Measurements from ENCODE around the gene PBX3. TPM values are rescaled to one million over a fixed set of nuclear protein-coding genes. Genes with fewer than 3 reads are reported as not detected.

The PBX3 gene
- total and polyA plus RNA-seq, 2 of the 13 experiments (the other 11 are each of a cell fraction or from before 2014, with no cell fraction given) = 6.0 to 11.2 TPM

- intact Hi-C loops (cut with micrococcal nuclease; ENCODE audit: unreplicated experiment) = no loop called here
- BruUV-seq (replicated peaks) = no TSS peak
- CTCF ChIA-PET (ENCODE audit: low intra/inter-chr PET ratio, low total read pairs) = no interaction called here
These were observed 172.4 kb downstream of the PBX3 start for GRCh38 chr9:125919565-125919964.

GRCh38 chr9:125920402-125920801, 173.2 kb downstream of the PBX3 start:
- H3K4me3 ChIP-seq (replicated peaks in 1 of 3; ENCODE audit: insufficient read depth in 1 of 3, low read depth in 2 of 3, low read length in 3 of 3) = no peak overlapping the region
- 92% methylated on average over 2 of the region's 2 CpGs for WGBS (ENCODE audit: low lambda C conversion rate)
- no peaks in the 10 kb centered on the region for H3K36me3 ChIP-seq (replicated peaks in 1 of 2; ENCODE audit: control insufficient read depth in 1 of 2, insufficient read depth in 2 of 2, low read length in 2 of 2)
- no peaks in the 10 kb centered on the region for H3K4me1 ChIP-seq (ENCODE audit: insufficient read depth, low read length)
- ATAC-seq (no peak), FAIRE-seq (no peak), DNase-seq (ENCODE audit: low spot score) (no peak)
- H3K9ac ChIP-seq (ENCODE audit: insufficient read depth, low read depth, low read length) = no peak overlapping the region
- H3K9me3 ChIP-seq (ENCODE audit: low read length) = no peaks in the 10 kb centered on the region
- H3K27me3 ChIP-seq (ENCODE audit: control insufficient read depth in 1 of 2, insufficient read depth in 2 of 2, low read length in 2 of 2) = no peaks in the 10 kb centered on the region
- no peaks in the 10 kb centered on the region for H3K79me2 ChIP-seq (ENCODE audit: insufficient read depth, low read length)
- H4K20me1 ChIP-seq (ENCODE audit: insufficient read depth, low read length) = no peaks in the 10 kb centered on the region
- H3K4me2 ChIP-seq (ENCODE audit: low read depth, low read length) = no peak overlapping the region
- no peak overlapping the region for H2AFZ ChIP-seq (ENCODE audit: low read length)
- BruUV-seq (replicated peaks) = no TSS peak
- POLR2A ChIA-PET = no interaction called here
- in situ Hi-C loops (cut with HindIII; ENCODE audit: extremely low pct_ligation_motif_present, low pct_unique_long_range_greater_than_20kb) (no loop called here), intact Hi-C loops (cut with micrococcal nuclease; ENCODE audit: unreplicated experiment) (no loop called here)
- no peak overlapping the region for H3K27ac ChIP-seq (ENCODE audit: extremely low read length, insufficient read depth, low read length)
- CTCF ChIA-PET (ENCODE audit: low intra/inter-chr PET ratio, low total read pairs) = no interaction called here
- TF ChIP-seq ZBTB20 (CRISPR knock-in tag; IDR thresholded peaks at IDR 0.05; ENCODE audit: borderline replicate concordance, low read depth) = no peak
- no peak for TF ChIP-seq AGO2 (optimal IDR thresholded peaks at IDR 0.05; ENCODE audit: low read depth, low read length)
- TF ChIP-seq ZNF407 (CRISPR knock-in tag; IDR thresholded peaks at IDR 0.05; ENCODE audit: not compliant biosample characterization) = no peak
- no peak for TF ChIP-seq CC2D1A (CRISPR knock-in tag; IDR thresholded peaks at IDR 0.05)
- no peak for TF ChIP-seq SKI (IDR thresholded peaks at IDR 0.05; ENCODE audit: partially characterized antibody)

More at GRCh38 chr9:125919565-125919964, 172.4 kb downstream of the PBX3 start:
- H3K79me2 ChIP-seq (ENCODE audit: insufficient read depth, low read length) = no peaks in the 10 kb centered on the region
- TF ChIP-seq ATF4 (CRISPR knock-in tag; IDR thresholded peaks at IDR 0.05) = no peak
- no peak for TF ChIP-seq BATF2 (CRISPR knock-in tag; IDR thresholded peaks at IDR 0.05)
- TF ChIP-seq NFIC (IDR thresholded peaks at IDR 0.05; ENCODE audit: low read length) = no peak
- ATAC-seq (no peak), FAIRE-seq (no peak), DNase-seq (ENCODE audit: low spot score) (no peak)
- in situ Hi-C loops (cut with HindIII; ENCODE audit: extremely low pct_ligation_motif_present, low pct_unique_long_range_greater_than_20kb) = no loop called here
- H2AFZ ChIP-seq (ENCODE audit: low read length) = no peak overlapping the region
- H3K36me3 ChIP-seq (replicated peaks in 1 of 2; ENCODE audit: control insufficient read depth in 1 of 2, insufficient read depth in 2 of 2, low read length in 2 of 2) = no peaks in the 10 kb centered on the region
- no peaks in the 10 kb centered on the region for H3K4me1 ChIP-seq (ENCODE audit: insufficient read depth, low read length)
- H3K4me3 ChIP-seq (replicated peaks in 1 of 3; ENCODE audit: insufficient read depth in 1 of 3, low read depth in 2 of 3, low read length in 3 of 3) = no peak overlapping the region
- no peak overlapping the region for H3K9ac ChIP-seq (ENCODE audit: insufficient read depth, low read depth, low read length)
- H4K20me1 ChIP-seq (ENCODE audit: insufficient read depth, low read length) = no peaks in the 10 kb centered on the region
- H3K9me3 ChIP-seq (ENCODE audit: low read length) = no peaks in the 10 kb centered on the region
- POLR2A ChIA-PET = no interaction called here
- no peak overlapping the region for H3K27ac ChIP-seq (ENCODE audit: extremely low read length, insufficient read depth, low read length)
- H3K4me2 ChIP-seq (ENCODE audit: low read depth, low read length) = no peak overlapping the region
- no peaks in the 10 kb centered on the region for H3K27me3 ChIP-seq (ENCODE audit: control insufficient read depth in 1 of 2, insufficient read depth in 2 of 2, low read length in 2 of 2)

All from HepG2 (cell line).